ENCODE measurements around the gene TUBGCP5. TPM values are rescaled to one million over a fixed set of nuclear protein-coding genes. Genes with fewer than 3 reads are reported as not detected.

Gene TUBGCP5
- polyA plus RNA-seq, 5 donors = 23.8 to 34.4 (median 30.3) TPM

DNA sequence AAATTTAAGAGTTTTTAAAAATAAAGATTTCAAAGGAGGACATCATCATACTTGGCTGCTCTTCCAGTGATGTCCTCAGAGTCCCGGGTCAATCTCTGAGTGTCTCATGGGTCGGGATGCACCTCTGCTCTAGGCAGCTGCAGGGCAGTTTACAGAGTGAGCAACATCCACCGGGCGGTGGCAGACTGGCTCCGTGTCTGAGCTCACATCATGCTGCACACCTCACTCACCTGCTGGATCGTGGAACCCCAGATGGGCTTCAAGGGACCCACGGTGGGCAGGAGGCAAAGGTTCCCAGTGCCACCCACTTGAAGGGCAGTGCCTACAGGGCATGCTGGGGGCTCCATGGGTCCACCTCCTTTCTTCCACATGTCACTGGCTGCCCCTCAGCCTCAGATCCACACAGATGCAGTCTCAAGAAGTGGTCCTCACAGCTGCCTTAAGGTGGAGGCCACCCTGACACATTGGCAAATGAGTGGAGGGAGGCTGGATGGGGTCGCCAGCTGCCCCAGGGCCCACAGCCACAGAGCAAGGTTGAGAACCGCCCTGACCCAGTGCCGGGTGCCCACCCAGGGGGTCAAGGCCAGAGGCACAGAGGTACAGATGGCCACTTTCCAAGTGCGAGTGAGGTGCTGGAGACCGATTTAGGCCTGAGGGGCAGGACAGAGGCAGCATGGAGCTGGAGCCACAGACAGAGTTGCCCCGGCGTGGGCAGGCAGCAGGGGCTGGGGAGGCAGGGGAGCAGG is 84.4 kb downstream of the TUBGCP5 start:
- DNase-seq = no peak

GRCh38 chr15:22954326-22954725 is 85.0 kb downstream of the TUBGCP5 start:
- DNase-seq = no peak

DNA sequence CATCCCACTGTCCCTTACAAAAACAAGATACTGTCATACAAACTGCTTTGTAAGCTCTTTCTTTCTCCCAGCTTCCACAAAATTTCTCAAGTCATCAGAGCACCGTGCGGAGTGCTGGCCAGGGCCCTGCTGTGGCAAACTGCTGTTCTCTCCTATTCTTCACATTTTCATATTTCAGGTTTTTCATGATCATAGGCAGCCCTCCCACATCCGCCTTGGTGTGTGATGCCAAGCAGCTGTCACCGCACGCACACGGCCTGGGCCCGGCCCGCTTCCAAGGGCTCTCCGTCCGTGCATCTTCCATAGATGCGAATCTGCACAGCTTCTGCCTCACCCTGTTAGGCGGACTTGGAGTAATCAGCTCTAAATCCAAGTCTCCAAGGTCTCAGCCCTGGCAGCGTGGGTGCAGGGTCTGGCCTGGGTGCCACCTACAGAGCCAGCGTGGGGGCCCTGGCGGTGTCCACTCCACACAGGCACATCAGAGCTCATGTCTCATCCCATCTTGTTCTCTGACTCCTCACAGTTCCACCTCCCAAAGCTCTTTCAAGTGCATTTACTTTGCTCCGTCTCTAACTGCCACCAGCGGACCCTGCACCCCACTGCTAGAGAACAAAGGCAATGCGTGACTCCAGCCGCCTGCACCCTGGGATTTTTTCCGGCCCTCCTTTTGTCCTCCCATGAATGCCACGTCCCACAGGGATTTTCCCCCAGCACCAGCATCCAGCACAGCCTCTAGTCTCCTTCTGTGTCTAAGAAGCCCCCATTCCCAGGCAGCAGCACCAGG is 86.4 kb downstream of the TUBGCP5 start:
- peak; percentile 32 to 42 for DNase-seq

- no peak for DNase-seq
Measured at GRCh38 chr15:22951381-22952280, 87.7 kb downstream of the TUBGCP5 start.

- no peak for DNase-seq
Measured at GRCh38 chr15:22951031-22951380, 88.4 kb downstream of the TUBGCP5 start.

DNA sequence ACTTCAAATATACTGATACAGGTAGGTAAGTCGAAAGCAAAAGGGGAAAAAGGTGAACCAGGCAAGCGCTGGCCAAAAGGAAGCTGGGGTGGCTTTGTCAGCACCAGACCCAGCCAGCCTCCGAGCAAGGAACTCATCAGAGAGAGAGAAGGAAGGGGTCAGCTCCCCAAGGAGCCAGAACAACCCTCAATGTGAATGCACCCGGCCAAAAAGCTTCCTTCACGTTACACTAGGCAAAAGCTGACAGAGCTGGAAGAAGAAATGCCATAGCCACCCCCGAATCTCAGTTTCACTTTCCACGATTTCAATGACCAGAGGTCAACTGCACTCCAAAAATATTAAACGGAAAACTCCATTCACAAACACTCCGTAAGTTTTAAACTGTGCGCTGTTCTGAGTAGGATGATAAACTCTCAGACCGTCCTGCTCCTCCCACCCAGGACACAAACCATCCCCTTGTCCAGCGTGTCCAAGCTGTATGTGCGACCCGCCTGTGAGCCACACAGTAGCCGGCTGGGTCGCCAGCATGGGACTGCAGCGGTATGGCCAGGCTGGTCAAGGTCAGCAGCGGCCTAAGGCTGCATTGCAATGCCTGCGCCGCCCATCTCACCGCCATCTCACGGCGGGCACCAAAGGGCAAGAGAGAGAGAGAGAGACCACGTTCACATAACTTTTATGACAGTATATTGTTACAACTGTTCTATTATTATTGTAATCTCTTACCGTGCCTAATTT is 88.9 kb downstream of the TUBGCP5 start:
- no peak for DNase-seq

Other genes starting within 250 kb of the TUBGCP5 start
- gene NIPA2, start 200.9 kb downstream of the TUBGCP5 start, polyA plus RNA-seq (ENCODE audit: insufficient read depth in 1 of 5, insufficient read length in 5 of 5, low replicate concordance in 1 of 5) = 10 to 100 TPM; 40.2 to 53.9 (median 45.3) TPM
- 10 to 100 TPM; 78.9 to 92.3 (median 87.5) TPM for gene CYFIP1, start 59.2 kb downstream of the TUBGCP5 start, polyA plus RNA-seq (ENCODE audit: insufficient read depth in 1 of 5, insufficient read length in 5 of 5, low replicate concordance in 1 of 5)
- gene GOLGA6L1, start 97.3 kb upstream of the TUBGCP5 start, polyA plus RNA-seq (ENCODE audit: insufficient read depth in 1 of 5, insufficient read length in 5 of 5, low replicate concordance in 1 of 5) = not detected